ENCODE data around the gene ADAMTS15.

Gene ADAMTS15

GRCh38 chr11:130421697-130422096 is 26.7 kb upstream of the ADAMTS15 start:
- peaks cover 15% of the 10 kb centered on the region for H3K4me1 ChIP-seq (ENCODE audit: control insufficient read depth, insufficient read depth, low read length)
- no peak overlapping the region for H3K9ac ChIP-seq (ENCODE audit: low read length)

GRCh38 chr11:130422251-130422995 is 26.0 kb upstream of the ADAMTS15 start:
- Histone ChIP-seq H3K27me3 (ENCODE audit: control insufficient read depth, insufficient read depth, low read length) (peaks cover 3% of the 10 kb centered on the region), H3K4me3 (ENCODE audit: low read length) (no peak overlapping the region), H3K36me3 (ENCODE audit: control insufficient read depth, insufficient read depth, low read length) (no peaks in the 10 kb centered on the region), H3K27ac (ENCODE audit: low read depth, low read length) (no peak overlapping the region), H3K4me1 (ENCODE audit: control insufficient read depth, insufficient read depth, low read length) (peaks cover 19% of the 10 kb centered on the region), H3K9ac (ENCODE audit: low read length) (no peak overlapping the region)

More at GRCh38 chr11:130421697-130422096, 26.7 kb upstream of the ADAMTS15 start:
- Histone ChIP-seq H3K4me3 (ENCODE audit: low read length) (no peak overlapping the region), H3K36me3 (ENCODE audit: control insufficient read depth, insufficient read depth, low read length) (no peaks in the 10 kb centered on the region), H3K27ac (ENCODE audit: low read depth, low read length) (no peak overlapping the region), H3K27me3 (ENCODE audit: control insufficient read depth, insufficient read depth, low read length) (peaks cover 3% of the 10 kb centered on the region)

- no peak overlapping the region for H3K27ac ChIP-seq (ENCODE audit: low read depth, low read length)
- no peak overlapping the region for H3K4me3 ChIP-seq (ENCODE audit: low read length)
- H3K36me3 ChIP-seq (ENCODE audit: control insufficient read depth, insufficient read depth, low read length): no peaks in the 10 kb centered on the region
- H3K9ac ChIP-seq (ENCODE audit: low read length): no peak overlapping the region
- H3K4me1 ChIP-seq (ENCODE audit: control insufficient read depth, insufficient read depth, low read length): peaks cover 20% of the 10 kb centered on the region
- H3K27me3 ChIP-seq (ENCODE audit: control insufficient read depth, insufficient read depth, low read length): peaks cover 3% of the 10 kb centered on the region
These were observed 24.8 kb upstream of the ADAMTS15 start for GRCh38 chr11:130423541-130424142.

GRCh38 chr11:130424613-130425140 is 23.8 kb upstream of the ADAMTS15 start:
- H3K27me3 ChIP-seq (ENCODE audit: control insufficient read depth, insufficient read depth, low read length): peaks cover 3% of the 10 kb centered on the region
- peaks cover 25% of the 10 kb centered on the region for H3K4me1 ChIP-seq (ENCODE audit: control insufficient read depth, insufficient read depth, low read length)
- H3K4me3 ChIP-seq (ENCODE audit: low read length): no peak overlapping the region
- H3K27ac ChIP-seq (ENCODE audit: low read depth, low read length): no peak overlapping the region
- no peaks in the 10 kb centered on the region for H3K36me3 ChIP-seq (ENCODE audit: control insufficient read depth, insufficient read depth, low read length)
- H3K9ac ChIP-seq (ENCODE audit: low read length): no peak overlapping the region

GRCh38 chr11:130425156-130425555 is 23.3 kb upstream of the ADAMTS15 start:
- H3K4me3 ChIP-seq (ENCODE audit: low read length): no peak overlapping the region
- H3K36me3 ChIP-seq (ENCODE audit: control insufficient read depth, insufficient read depth, low read length): no peaks in the 10 kb centered on the region
- peaks cover 3% of the 10 kb centered on the region for H3K27me3 ChIP-seq (ENCODE audit: control insufficient read depth, insufficient read depth, low read length)
- H3K9ac ChIP-seq (ENCODE audit: low read length): no peak overlapping the region
- peaks cover 25% of the 10 kb centered on the region for H3K4me1 ChIP-seq (ENCODE audit: control insufficient read depth, insufficient read depth, low read length)
- H3K27ac ChIP-seq (ENCODE audit: low read depth, low read length): no peak overlapping the region

- Histone ChIP-seq H3K36me3 (ENCODE audit: control insufficient read depth, insufficient read depth, low read length) (no peaks in the 10 kb centered on the region), H3K4me1 (ENCODE audit: control insufficient read depth, insufficient read depth, low read length) (peaks cover 17% of the 10 kb centered on the region), H3K27ac (ENCODE audit: low read depth, low read length) (peak overlapping the region; percentile 48), H3K9ac (ENCODE audit: low read length) (no peak overlapping the region), H3K27me3 (ENCODE audit: control insufficient read depth, insufficient read depth, low read length) (peaks cover 3% of the 10 kb centered on the region), H3K4me3 (ENCODE audit: low read length) (peak overlapping the region; percentile 65)
These were observed 22.1 kb upstream of the ADAMTS15 start for GRCh38 chr11:130426223-130426836.

- Histone ChIP-seq H3K4me3 (ENCODE audit: low read length) (peak overlapping the region; percentile 65), H3K9ac (ENCODE audit: low read length) (no peak overlapping the region), H3K27me3 (ENCODE audit: control insufficient read depth, insufficient read depth, low read length) (peaks cover 3% of the 10 kb centered on the region), H3K4me1 (ENCODE audit: control insufficient read depth, insufficient read depth, low read length) (peaks cover 17% of the 10 kb centered on the region), H3K27ac (ENCODE audit: low read depth, low read length) (peak overlapping the region; percentile 48), H3K36me3 (ENCODE audit: control insufficient read depth, insufficient read depth, low read length) (no peaks in the 10 kb centered on the region)
These were observed 21.6 kb upstream of the ADAMTS15 start for GRCh38 chr11:130426837-130427341.

- H3K27ac ChIP-seq (ENCODE audit: low read depth, low read length): peak overlapping the region; percentile 48
- H3K9ac ChIP-seq (ENCODE audit: low read length): no peak overlapping the region
- peaks cover 3% of the 10 kb centered on the region for H3K27me3 ChIP-seq (ENCODE audit: control insufficient read depth, insufficient read depth, low read length)
- H3K36me3 ChIP-seq (ENCODE audit: control insufficient read depth, insufficient read depth, low read length): no peaks in the 10 kb centered on the region
- H3K4me1 ChIP-seq (ENCODE audit: control insufficient read depth, insufficient read depth, low read length): peaks cover 17% of the 10 kb centered on the region
- peak overlapping the region; percentile 65 for H3K4me3 ChIP-seq (ENCODE audit: low read length)
These were observed 20.7 kb upstream of the ADAMTS15 start for GRCh38 chr11:130427581-130428315.

GRCh38 chr11:130428316-130429119 is 19.9 kb upstream of the ADAMTS15 start, which contains the start of gene ADAMTS8:
ADAMTS8 (minus strand) TSS chr11:130428609; CDS start chr11:130428286, 323 bp downstream.
- no peaks in the 10 kb centered on the region for H3K36me3 ChIP-seq (ENCODE audit: control insufficient read depth, insufficient read depth, low read length)
- no peak within 1 kb of the TSS for H3K9ac ChIP-seq (ENCODE audit: low read length)
- peaks cover 17% of the 10 kb centered on the region for H3K4me1 ChIP-seq (ENCODE audit: control insufficient read depth, insufficient read depth, low read length)
- H3K27me3 ChIP-seq (ENCODE audit: control insufficient read depth, insufficient read depth, low read length): peaks cover 3% of the 10 kb centered on the region
- H3K27ac ChIP-seq (ENCODE audit: low read depth, low read length): peak within 1 kb of the TSS; percentile 66
- peak within 1 kb of the TSS; percentile 65 for H3K4me3 ChIP-seq (ENCODE audit: low read length)

- peaks cover 17% of the 10 kb centered on the region for H3K4me1 ChIP-seq (ENCODE audit: control insufficient read depth, insufficient read depth, low read length)
- no peak overlapping the region for H3K9ac ChIP-seq (ENCODE audit: low read length)
- peaks cover 3% of the 10 kb centered on the region for H3K27me3 ChIP-seq (ENCODE audit: control insufficient read depth, insufficient read depth, low read length)
- H3K36me3 ChIP-seq (ENCODE audit: control insufficient read depth, insufficient read depth, low read length): no peaks in the 10 kb centered on the region
- H3K27ac ChIP-seq (ENCODE audit: low read depth, low read length): no peak overlapping the region
- no peak overlapping the region for H3K4me3 ChIP-seq (ENCODE audit: low read length)
These were observed 19.2 kb upstream of the ADAMTS15 start for GRCh38 chr11:130429120-130429681.

- peaks cover 3% of the 10 kb centered on the region for H3K27me3 ChIP-seq (ENCODE audit: control insufficient read depth, insufficient read depth, low read length)
- H3K9ac ChIP-seq (ENCODE audit: low read length): no peak overlapping the region
- peaks cover 17% of the 10 kb centered on the region for H3K4me1 ChIP-seq (ENCODE audit: control insufficient read depth, insufficient read depth, low read length)
- H3K4me3 ChIP-seq (ENCODE audit: low read length): no peak overlapping the region
- no peak overlapping the region for H3K27ac ChIP-seq (ENCODE audit: low read depth, low read length)
- H3K36me3 ChIP-seq (ENCODE audit: control insufficient read depth, insufficient read depth, low read length): no peaks in the 10 kb centered on the region
These were observed 18.5 kb upstream of the ADAMTS15 start for GRCh38 chr11:130429983-130430382.

Data from rectal smooth muscle tissue (tissue), 1 donor.